ENCODE results near the gene ZNF444. TPM values are rescaled to one million over a fixed set of nuclear protein-coding genes. Genes with fewer than 3 reads are reported as not detected.
"Not testable (repeated sequence)": the region's sequence is repeated elsewhere in the genome, so short reads cannot be mapped to it uniquely, and the experiment has no call there.

ZNF444 gene
- total RNA-seq, 1 experiment from 2014 or later = 30.9 TPM

DNA sequence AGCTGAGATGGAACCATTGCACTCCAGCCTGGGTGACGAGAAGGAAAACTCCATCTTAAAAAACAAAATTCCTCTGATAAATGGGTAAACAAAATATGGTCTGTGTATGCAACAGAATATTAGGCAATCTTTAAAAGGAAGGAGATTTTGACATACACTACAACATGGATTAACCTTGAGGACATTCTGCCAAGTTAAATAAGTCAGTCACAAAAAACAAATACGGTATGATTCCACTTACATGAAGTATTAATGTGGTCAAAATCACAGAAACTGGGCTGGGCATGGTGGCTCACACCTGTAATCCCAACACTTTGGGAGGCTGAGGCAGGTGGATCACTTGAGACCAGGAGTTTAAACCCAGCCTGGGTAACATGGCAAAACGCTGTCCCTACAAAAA lies 3.0 kb upstream of the ZNF444 start:
- no peak for DNase-seq (ENCODE audit: low read depth)
- in situ Hi-C loops (cut with HindIII; ENCODE audit: low pct_unique_long_range_greater_than_20kb, low sequenced_read_pairs) = no loop called here

- in situ Hi-C loops (cut with HindIII; ENCODE audit: low pct_unique_long_range_greater_than_20kb, low sequenced_read_pairs) = no loop called here
- DNase-seq (ENCODE audit: low read depth) = peak; percentile 23
Measured at GRCh38 chr19:56139847-56140582, 1.1 kb upstream of the ZNF444 start.

- in situ Hi-C loops (cut with HindIII; ENCODE audit: low pct_unique_long_range_greater_than_20kb, low sequenced_read_pairs) = no loop called here
- no peak for DNase-seq (ENCODE audit: low read depth)
Measured at GRCh38 chr19:56141417-56141993, 418 bp downstream of the ZNF444 start.

GRCh38 chr19:56142087-56142787 lies 1.1 kb downstream of the ZNF444 start:
- in situ Hi-C loops (cut with HindIII; ENCODE audit: low pct_unique_long_range_greater_than_20kb, low sequenced_read_pairs) = no loop called here
- no peak for DNase-seq (ENCODE audit: low read depth)

DNA sequence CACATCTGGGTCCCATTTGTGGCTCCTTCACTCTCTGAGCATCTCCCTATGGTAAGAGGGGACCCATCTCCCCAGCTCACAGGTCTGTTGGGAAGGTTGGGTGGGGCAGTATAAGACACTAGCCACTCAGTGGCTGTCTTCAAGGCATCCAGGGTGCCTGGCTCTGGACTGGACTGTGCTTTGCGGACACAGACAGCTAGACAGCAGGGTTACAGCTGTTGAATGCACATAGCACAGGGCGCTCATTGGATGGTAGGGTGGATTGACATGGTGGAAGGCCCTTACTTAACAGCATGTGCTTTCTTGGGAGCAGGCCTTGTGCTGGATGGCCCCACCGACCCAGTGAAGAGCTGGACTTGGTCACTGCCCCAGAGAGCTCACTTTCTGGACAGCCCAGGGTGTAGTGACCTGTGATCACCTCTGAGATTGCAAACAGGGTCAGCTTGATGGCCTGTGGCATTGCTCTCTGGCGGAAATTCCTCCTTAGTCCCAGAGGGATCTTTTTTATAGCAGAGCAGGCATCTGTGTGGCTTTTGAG lies 1.9 kb downstream of the ZNF444 start:
- DNase-seq (ENCODE audit: low read depth) = no peak
- in situ Hi-C loops (cut with HindIII; ENCODE audit: low pct_unique_long_range_greater_than_20kb, low sequenced_read_pairs) = no loop called here

- in situ Hi-C loops (cut with HindIII; ENCODE audit: low pct_unique_long_range_greater_than_20kb, low sequenced_read_pairs) = no loop called here
- no peak for DNase-seq (ENCODE audit: low read depth)
Measured at GRCh38 chr19:56144376-56144775, 3.3 kb downstream of the ZNF444 start.

GRCh38 chr19:56144831-56145230 lies 3.7 kb downstream of the ZNF444 start:
- in situ Hi-C loops (cut with HindIII; ENCODE audit: low pct_unique_long_range_greater_than_20kb, low sequenced_read_pairs) = no loop called here

DNA sequence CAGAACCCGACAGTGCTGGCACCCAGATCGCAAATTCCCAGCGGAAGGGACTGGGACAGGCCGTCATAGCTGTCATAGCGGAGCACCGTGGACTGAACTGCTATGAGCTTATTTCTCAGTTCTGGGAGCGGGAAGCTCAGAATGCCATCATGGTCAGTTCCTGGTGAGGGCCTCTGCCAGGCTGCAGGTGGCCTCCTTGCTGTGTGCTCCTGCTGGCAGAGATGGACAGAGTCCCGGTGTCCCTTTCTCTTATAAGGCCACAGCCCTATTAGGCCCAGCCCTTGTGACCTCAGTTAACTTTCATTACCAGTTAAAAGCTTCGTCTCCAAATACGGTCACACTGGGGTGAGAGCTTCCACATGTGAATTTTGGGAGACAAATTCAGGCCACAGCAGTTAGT lies 4.6 kb downstream of the ZNF444 start:
- no peak for DNase-seq (ENCODE audit: low read depth)
- in situ Hi-C loops (cut with HindIII; ENCODE audit: low pct_unique_long_range_greater_than_20kb, low sequenced_read_pairs) = no loop called here

More at GRCh38 chr19:56144831-56145230, 3.7 kb downstream of the ZNF444 start:
- no peak for DNase-seq (ENCODE audit: low read depth)

GRCh38 chr19:56146904-56147303 lies 5.8 kb downstream of the ZNF444 start:
- in situ Hi-C loops (cut with HindIII; ENCODE audit: low pct_unique_long_range_greater_than_20kb, low sequenced_read_pairs) = no loop called here
- no peak for DNase-seq (ENCODE audit: low read depth)

GRCh38 chr19:56147307-56147706 lies 6.2 kb downstream of the ZNF444 start:
- in situ Hi-C loops (cut with HindIII; ENCODE audit: low pct_unique_long_range_greater_than_20kb, low sequenced_read_pairs) = no loop called here
- no peak for DNase-seq (ENCODE audit: low read depth)

GRCh38 chr19:56148096-56148495 lies 7.0 kb downstream of the ZNF444 start:
- in situ Hi-C loops (cut with HindIII; ENCODE audit: low pct_unique_long_range_greater_than_20kb, low sequenced_read_pairs) = no loop called here
- no peak for DNase-seq (ENCODE audit: low read depth)

DNA sequence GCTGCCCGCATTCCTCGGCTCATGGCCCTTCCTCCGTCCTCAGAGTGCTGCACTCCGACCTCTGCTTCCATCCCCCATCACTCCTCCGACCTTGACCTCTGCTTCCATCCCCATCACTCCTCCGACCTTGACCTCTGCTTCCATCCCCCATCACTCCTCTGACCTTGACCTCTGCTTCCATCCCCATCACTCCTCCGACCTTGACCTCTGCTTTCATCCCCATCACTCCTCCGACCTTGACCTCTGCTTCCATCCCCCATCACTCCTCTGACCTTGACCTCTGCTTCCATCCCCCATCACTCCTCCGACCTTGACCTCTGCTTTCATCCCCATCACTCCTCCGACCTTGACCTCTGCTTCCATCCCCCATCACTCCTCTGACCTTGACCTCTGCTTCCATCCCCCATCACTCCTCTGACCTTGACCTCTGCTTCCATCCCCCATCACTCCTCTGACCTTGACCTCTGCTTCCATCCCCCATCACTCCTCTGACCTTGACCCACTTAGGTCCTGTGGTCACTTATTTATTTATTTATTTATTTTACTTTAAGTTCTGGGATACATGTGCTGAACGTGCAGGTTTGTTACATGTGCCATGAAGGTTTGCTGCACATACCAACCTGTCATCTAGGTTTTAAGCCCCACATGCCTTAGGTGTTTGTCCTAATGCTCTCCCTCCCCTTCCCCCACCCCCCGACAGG lies 8.0 kb downstream of the ZNF444 start:
- DNase-seq (ENCODE audit: low read depth); in situ Hi-C loops (cut with HindIII; ENCODE audit: low pct_unique_long_range_greater_than_20kb, low sequenced_read_pairs): not testable (repeated sequence)

DNA sequence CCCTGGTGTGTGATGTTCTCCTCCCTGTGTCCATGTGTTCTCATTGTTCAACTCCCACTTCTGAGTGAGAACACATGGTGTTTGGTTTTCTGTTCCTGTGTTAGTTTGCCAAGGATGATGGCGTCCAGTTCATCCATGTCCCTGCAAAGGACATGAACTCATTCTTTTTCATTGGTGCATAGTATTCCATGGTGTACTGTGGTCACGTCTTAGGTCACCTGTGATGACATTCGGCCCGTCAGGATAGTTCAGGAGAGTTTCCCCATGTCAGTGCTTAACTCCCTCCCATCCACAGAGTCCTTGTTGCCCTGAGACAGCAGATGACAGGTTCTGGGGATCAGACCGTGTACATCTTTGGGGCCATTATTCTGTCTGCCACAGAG lies 8.6 kb downstream of the ZNF444 start:
- in situ Hi-C loops (cut with HindIII; ENCODE audit: low pct_unique_long_range_greater_than_20kb, low sequenced_read_pairs) = no loop called here
- DNase-seq (ENCODE audit: low read depth) = no peak

GRCh38 chr19:56150358-56150757 lies 9.3 kb downstream of the ZNF444 start:
- no peak for DNase-seq (ENCODE audit: low read depth)
- in situ Hi-C loops (cut with HindIII; ENCODE audit: low pct_unique_long_range_greater_than_20kb, low sequenced_read_pairs) = no loop called here

DNA sequence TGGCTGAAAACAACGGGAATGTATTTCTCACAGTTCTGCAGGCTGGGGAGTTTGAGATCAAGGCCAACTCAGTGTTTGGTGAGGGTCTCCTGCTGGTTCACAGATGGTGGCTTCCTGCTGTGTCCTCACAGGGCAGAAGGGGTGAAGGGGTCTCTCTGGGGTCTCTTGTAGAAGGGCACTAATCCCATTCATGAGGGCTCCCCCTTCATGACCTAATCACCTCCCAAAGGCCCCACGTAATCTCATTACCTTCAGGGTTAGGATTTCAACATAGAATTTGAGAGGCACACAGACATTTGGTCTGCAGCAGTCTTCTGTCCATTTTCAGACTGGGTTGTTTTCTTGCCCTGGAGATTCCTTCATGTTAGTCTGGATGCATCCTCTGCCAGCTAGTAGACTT lies 11.6 kb downstream of the ZNF444 start:
- no peak for DNase-seq (ENCODE audit: low read depth)
- in situ Hi-C loops (cut with HindIII; ENCODE audit: low pct_unique_long_range_greater_than_20kb, low sequenced_read_pairs) = no loop called here

DNA sequence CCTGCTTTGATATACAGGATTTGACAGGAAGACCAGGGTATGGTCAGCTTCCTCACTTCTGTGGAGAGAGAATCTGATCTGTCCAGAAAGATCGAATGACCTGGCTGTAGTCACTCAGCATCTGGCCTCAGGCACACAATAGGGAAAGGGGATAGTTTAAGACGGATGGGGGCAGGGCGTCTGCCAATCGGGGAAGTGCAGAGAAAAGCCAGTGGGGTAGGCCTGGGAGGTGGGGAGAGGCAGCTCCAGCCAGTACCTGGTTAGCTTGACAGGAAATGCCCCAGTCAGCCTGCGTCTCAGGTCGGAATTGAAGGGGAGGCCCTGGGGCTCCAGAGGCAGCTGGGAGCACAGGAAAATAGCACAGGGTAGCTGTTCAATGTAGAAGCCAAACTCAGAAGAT lies 12.4 kb downstream of the ZNF444 start:
- in situ Hi-C loops (cut with HindIII; ENCODE audit: low pct_unique_long_range_greater_than_20kb, low sequenced_read_pairs) = no loop called here
- no peak for DNase-seq (ENCODE audit: low read depth)

- in situ Hi-C loops (cut with HindIII; ENCODE audit: low pct_unique_long_range_greater_than_20kb, low sequenced_read_pairs) = no loop called here
- no peak for DNase-seq (ENCODE audit: low read depth)
Measured at GRCh38 chr19:56155124-56155687, 14.1 kb downstream of the ZNF444 start.

DNA sequence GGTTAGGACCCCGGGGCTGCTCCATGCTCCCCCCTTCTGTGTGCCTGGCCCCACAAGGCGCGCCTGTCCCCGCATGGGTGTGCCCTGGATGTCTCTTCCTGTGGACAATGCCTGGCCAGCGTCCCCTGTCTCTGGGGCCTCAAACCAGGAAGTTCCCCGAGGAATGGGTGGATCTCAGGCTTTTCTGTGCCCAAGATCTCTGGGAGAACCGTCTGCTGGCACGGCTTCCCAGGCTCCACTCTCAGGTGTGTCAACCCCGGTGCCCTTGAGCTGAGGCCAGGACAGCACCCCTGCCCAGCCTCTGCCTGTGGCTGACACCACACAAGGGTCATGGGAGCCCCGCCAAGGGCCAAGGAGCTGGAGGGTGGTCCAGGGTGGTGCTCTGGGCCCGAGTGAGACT lies 15.7 kb downstream of the ZNF444 start:
- in situ Hi-C loops (cut with HindIII; ENCODE audit: low pct_unique_long_range_greater_than_20kb, low sequenced_read_pairs) = no loop called here
- no peak for DNase-seq (ENCODE audit: low read depth)
